Mesothelial cell of epicardium (in vitro differentiated cells): Measurements from ENCODE around the gene RARRES1. TPM values are rescaled to one million over a fixed set of nuclear protein-coding genes. Genes with fewer than 3 reads are reported as not detected.

Experiments used
- DNase-seq, 2 experiments: peaks; one replicate each; pipeline ENCODE4 v3.0.0; 2021; ENCODE audit warnings: low spot score in 2 of 2; ENCODE audit not compliant: unreplicated experiment in 2 of 2
- H3K27ac Mint-ChIP-seq: 2 replicates; pipeline ENCODE4 v1.8.0; 2021; ENCODE audit warnings: mixed read lengths
- H3K27me3 Mint-ChIP-seq: 2 replicates; pipeline ENCODE4 v1.8.0; 2021; ENCODE audit warnings: low read depth, mixed read lengths
- H3K36me3 Mint-ChIP-seq: 2 replicates; pipeline ENCODE4 v1.8.0; 2021; ENCODE audit warnings: mixed read lengths
- H3K4me1 Mint-ChIP-seq: 2 replicates; pipeline ENCODE4 v1.8.0; 2021; ENCODE audit warnings: mixed read lengths
- H3K4me3 Mint-ChIP-seq: 2 replicates; pipeline ENCODE4 v1.8.0; 2021; ENCODE audit warnings: mild to moderate bottlenecking, moderate library complexity, mixed read lengths
- H3K9me3 Mint-ChIP-seq: 2 replicates; pipeline ENCODE4 v1.8.0; 2021; ENCODE audit warnings: mixed read lengths
- CTCF ChIP-seq: fragments of 200-600 bp; sonication (generic); IDR thresholded peaks from one replicate; pipeline ENCODE4 v1.5.0; 2021; ENCODE audit warnings: antibody characterized with exemption; ENCODE audit not compliant: unreplicated experiment
- total RNA-seq: library from RNA; stranded (reverse); gene quantifications from 3 replicates; pipeline ENCODE4 v1.2.1, GENCODE V29; 2021

RARRES1 gene
- total RNA-seq, 1 donor from 2014 or later: 53.0 TPM

- Mint-ChIP-seq H3K27ac (peak overlapping the region; percentile 97), H3K27me3 (no peaks in the 10 kb centered on the region), H3K4me3 (no peak overlapping the region), H3K36me3 (peaks cover 8% of the 10 kb centered on the region), H3K9me3 (no peaks in the 10 kb centered on the region), H3K4me1 (peaks cover 97% of the 10 kb centered on the region)
- DNase-seq: peak in 1 of 2 experiments; percentile 45
- no peak for TF ChIP-seq CTCF
Measured at GRCh38 chr3:158768881-158769543, 36.8 kb upstream of the RARRES1 start.

DNA sequence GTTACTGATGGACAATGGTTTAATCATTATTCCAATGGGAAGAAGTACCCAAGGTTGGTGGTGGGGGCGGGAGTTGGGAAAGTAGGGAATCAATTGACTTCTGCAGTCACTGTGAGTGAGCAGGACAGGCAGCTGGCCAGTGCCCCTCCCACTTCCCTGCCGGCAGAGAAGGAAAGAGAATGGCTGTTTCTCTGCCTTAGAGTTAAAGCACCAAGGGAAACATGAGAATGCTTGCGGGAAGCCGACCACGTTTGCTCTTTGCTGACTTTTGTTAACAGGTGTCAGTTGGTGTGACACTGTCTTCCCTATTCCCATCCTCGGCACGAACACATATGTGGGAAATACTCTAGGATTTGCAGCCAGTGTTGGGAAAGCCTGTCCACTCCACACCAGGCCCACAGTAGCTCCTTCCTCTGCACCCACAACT lies 36.1 kb upstream of the RARRES1 start:
- DNase-seq: peak in 1 of 2 experiments; percentile 51
- Mint-ChIP-seq H3K27ac (peak overlapping the region; percentile 97), H3K4me1 (peaks cover 93% of the 10 kb centered on the region), H3K27me3 (no peaks in the 10 kb centered on the region), H3K36me3 (peaks cover 5% of the 10 kb centered on the region), H3K4me3 (no peak overlapping the region), H3K9me3 (no peaks in the 10 kb centered on the region)
- no peak for TF ChIP-seq CTCF

DNA sequence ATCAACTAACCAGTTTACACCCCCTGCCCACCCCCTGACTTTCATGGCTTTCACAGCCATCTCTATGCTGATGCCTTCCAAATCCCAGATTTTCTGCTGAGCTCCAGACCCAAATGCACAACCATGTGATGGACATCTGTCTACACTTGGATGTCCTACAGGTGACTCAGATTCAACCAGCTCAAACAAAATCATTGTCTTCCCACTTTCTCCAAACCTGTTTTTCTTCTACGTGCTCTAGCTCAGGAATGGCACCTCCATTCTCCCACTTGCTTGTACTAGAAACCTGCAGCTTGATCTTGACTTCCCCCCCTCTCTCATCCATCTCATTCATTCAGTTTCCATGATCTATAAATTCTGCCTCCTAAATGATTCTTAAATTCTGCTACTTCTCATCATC lies 34.1 kb upstream of the RARRES1 start:
- no peak overlapping the region for H3K4me3 Mint-ChIP-seq
- H3K27me3 Mint-ChIP-seq: no peaks in the 10 kb centered on the region
- no peaks in the 10 kb centered on the region for H3K9me3 Mint-ChIP-seq
- peaks cover 86% of the 10 kb centered on the region for H3K4me1 Mint-ChIP-seq
- peak overlapping the region; percentile 97 for H3K27ac Mint-ChIP-seq
- no peak for TF ChIP-seq CTCF
- DNase-seq: no peak
- peaks cover 10% of the 10 kb centered on the region for H3K36me3 Mint-ChIP-seq

DNA sequence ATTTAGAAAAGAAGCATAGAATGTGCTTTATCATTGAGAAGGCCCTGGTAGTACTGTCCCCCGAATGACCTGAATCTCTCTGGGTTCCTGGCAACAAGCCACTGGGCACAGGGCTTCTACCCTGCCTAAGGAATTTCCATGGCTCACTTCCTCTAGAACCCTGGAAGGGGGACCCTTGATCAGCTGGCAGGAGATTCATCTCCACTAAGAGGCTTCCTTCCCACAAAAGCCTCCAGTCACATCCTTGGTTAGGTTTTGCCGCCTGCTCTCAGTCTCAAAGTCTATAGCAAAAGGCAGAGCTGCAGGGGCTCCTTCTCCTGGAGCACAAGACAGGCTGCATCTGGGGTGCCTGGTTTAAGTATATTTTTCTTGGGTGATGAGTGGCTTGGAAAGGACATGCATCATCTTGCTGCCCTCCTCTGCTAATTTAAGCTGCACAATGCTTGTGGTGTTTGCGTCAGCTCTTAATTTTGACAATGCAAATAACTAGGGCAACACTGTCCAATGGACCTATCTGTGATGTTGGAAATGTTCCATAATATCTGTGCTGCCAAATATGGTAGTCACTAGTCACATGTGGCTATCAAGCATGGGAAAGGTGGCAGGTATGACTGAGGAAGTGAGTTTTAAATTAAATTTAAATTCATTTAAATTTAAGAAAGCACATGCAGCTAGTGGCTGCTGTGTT lies 33.4 kb upstream of the RARRES1 start:
- TF ChIP-seq CTCF: no peak
- Mint-ChIP-seq H3K9me3 (no peaks in the 10 kb centered on the region), H3K4me3 (no peak overlapping the region), H3K4me1 (peaks cover 85% of the 10 kb centered on the region), H3K36me3 (peaks cover 12% of the 10 kb centered on the region), H3K27ac (peak overlapping the region; percentile 89), H3K27me3 (no peaks in the 10 kb centered on the region)
- no peak for DNase-seq

DNA sequence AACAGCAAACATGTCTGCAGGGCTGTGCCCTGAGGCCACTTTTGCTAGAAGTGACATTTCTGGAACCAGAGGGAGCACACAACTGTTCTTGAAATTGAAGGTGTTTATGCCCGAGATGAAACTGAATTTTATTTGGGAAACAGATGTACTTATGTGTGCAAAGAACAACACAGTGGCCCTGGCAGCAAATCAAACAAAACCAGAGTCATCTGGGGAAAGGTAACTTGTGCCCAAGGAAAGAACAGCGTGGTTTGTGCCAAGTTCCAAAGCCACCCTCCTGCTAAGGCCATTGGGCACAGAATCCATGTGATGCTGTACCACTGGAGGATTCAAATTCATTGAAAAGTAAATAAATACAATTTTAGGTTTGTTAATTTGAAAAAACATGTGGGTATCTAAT lies 31.2 kb upstream of the RARRES1 start:
- DNase-seq: no peak
- H3K27me3 Mint-ChIP-seq: no peaks in the 10 kb centered on the region
- H3K9me3 Mint-ChIP-seq: peaks cover 8% of the 10 kb centered on the region
- H3K4me3 Mint-ChIP-seq: no peak overlapping the region
- peaks cover 28% of the 10 kb centered on the region for H3K36me3 Mint-ChIP-seq
- TF ChIP-seq CTCF: no peak
- H3K27ac Mint-ChIP-seq: peak overlapping the region; percentile 89
- peaks cover 65% of the 10 kb centered on the region for H3K4me1 Mint-ChIP-seq
